KOPT-K1 (cell line): ENCODE results near the gene BIRC6.

Source experiments
- H3K27ac ChIP-seq: fragments of 200-600 bp; sonication (generic); 2 replicates; pipeline ENCODE4 v1.5.1; 2016; ENCODE audit warnings: antibody characterized with exemption, mild to moderate bottlenecking, low read depth, low read length; ENCODE audit not compliant: poor library complexity, severe bottlenecking
- H3K36me3 ChIP-seq: fragments of 200-600 bp; sonication (generic); 2 replicates; pipeline ENCODE4 v1.5.1; 2017; ENCODE audit warnings: antibody characterized with exemption, mild to moderate bottlenecking, low read length, moderate library complexity; ENCODE audit not compliant: insufficient read depth
- H3K9me3 ChIP-seq: fragments of 200-600 bp; sonication (generic); 2 replicates; pipeline ENCODE4 v1.5.1; 2017; ENCODE audit warnings: antibody characterized with exemption, low read length, mild to moderate bottlenecking; ENCODE audit not compliant: insufficient read depth, poor library complexity, severe bottlenecking

The BIRC6 gene

DNA sequence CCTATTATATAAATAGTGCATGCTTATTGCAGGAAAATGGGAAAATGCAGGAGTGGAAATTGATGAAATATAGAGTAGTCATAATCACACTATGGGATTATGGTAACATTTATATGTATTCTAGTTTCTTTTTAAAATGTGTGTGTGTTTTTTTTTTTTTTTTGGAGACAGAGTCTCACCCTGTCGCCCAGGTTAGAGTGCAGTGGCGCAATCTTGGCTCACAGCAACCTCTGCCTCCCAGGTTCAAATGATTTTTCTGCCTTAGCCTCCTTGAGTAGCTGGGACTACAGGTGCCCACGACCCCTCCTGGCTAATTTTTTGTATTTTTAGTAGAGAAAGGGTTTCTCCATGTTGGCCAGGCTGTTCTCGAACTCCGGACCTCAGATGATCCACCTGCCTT lies 47.0 kb downstream of the BIRC6 start:
- Histone ChIP-seq H3K36me3 (peaks cover 88% of the 10 kb centered on the region), H3K9me3 (no peaks in the 10 kb centered on the region), H3K27ac (no peak overlapping the region)

- no peak overlapping the region for H3K27ac ChIP-seq
- H3K9me3 ChIP-seq, result no peaks in the 10 kb centered on the region
- H3K36me3 ChIP-seq, result peaks cover 93% of the 10 kb centered on the region
These were observed 47.9 kb downstream of the BIRC6 start for GRCh38 chr2:32404691-32405090.

DNA sequence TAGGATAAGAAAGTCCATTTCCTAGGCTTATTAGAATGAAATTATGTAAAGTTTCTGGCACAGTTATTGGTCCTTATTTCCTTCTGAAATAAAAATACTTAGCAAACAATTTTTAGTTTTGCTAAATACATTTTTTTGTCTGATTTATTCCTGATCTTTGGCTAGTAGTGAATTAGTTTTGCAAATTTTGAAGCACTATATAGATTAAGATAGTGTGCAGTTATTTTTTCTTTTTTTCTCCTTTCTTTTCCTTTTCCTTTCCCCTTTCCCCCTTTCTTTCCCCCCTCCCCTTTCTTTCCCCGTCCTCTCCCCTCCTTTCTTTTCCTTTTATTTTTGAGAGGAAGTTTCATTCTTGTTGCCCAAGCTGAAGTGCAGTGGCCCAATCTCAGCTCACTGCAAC lies 59.7 kb downstream of the BIRC6 start:
- peaks cover 81% of the 10 kb centered on the region for H3K36me3 ChIP-seq
- H3K9me3 ChIP-seq, result no peaks in the 10 kb centered on the region
- no peak overlapping the region for H3K27ac ChIP-seq

GRCh38 chr2:32417659-32418058 lies 60.8 kb downstream of the BIRC6 start:
- no peak overlapping the region for H3K27ac ChIP-seq
- no peaks in the 10 kb centered on the region for H3K9me3 ChIP-seq
- peaks cover 84% of the 10 kb centered on the region for H3K36me3 ChIP-seq

- Histone ChIP-seq H3K36me3 (peaks cover 86% of the 10 kb centered on the region), H3K27ac (no peak overlapping the region), H3K9me3 (no peaks in the 10 kb centered on the region)
These were observed 62.0 kb downstream of the BIRC6 start for GRCh38 chr2:32418778-32419177.

- Histone ChIP-seq H3K36me3 (peaks cover 68% of the 10 kb centered on the region), H3K27ac (no peak overlapping the region), H3K9me3 (no peaks in the 10 kb centered on the region)
These were observed 65.3 kb downstream of the BIRC6 start for GRCh38 chr2:32422133-32422532.

GRCh38 chr2:32423536-32423935 lies 66.7 kb downstream of the BIRC6 start:
- Histone ChIP-seq H3K27ac (no peak overlapping the region), H3K36me3 (peaks cover 59% of the 10 kb centered on the region), H3K9me3 (no peaks in the 10 kb centered on the region)

- Histone ChIP-seq H3K27ac (no peak overlapping the region), H3K9me3 (no peaks in the 10 kb centered on the region), H3K36me3 (peaks cover 59% of the 10 kb centered on the region)
These were observed 67.9 kb downstream of the BIRC6 start for GRCh38 chr2:32424739-32425138.

DNA sequence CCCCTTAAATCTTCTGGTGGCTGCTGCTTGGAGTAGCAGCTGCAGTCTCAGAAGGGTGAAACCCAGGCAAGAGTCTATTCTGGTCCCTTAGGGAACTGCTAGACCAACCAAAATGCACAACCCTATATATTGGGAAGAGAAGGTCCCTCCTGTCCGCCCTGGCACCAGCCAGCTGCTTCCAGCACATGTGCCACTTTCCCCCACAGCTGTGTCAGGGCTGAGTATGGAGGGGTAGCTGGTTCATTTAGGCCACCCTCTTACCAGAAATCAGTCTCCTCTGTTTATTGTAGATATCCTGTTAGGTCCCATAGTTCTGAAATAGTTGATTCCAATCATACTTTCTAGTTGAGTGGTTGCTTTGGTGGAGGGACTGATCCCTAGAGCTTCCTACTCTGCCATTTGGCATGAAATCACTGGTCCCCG lies 68.9 kb downstream of the BIRC6 start:
- peaks cover 60% of the 10 kb centered on the region for H3K36me3 ChIP-seq
- no peaks in the 10 kb centered on the region for H3K9me3 ChIP-seq
- H3K27ac ChIP-seq, result no peak overlapping the region

GRCh38 chr2:32427672-32428610 lies 71.1 kb downstream of the BIRC6 start:
- Histone ChIP-seq H3K27ac (no peak overlapping the region), H3K36me3 (peaks cover 66% of the 10 kb centered on the region)

GRCh38 chr2:32430804-32431203 lies 74.0 kb downstream of the BIRC6 start:
- no peaks in the 10 kb centered on the region for H3K9me3 ChIP-seq
- H3K36me3 ChIP-seq, result peaks cover 72% of the 10 kb centered on the region

More at GRCh38 chr2:32427672-32428610, 71.1 kb downstream of the BIRC6 start:
- H3K9me3 ChIP-seq, result no peaks in the 10 kb centered on the region

GRCh38 chr2:32436150-32436549 lies 79.3 kb downstream of the BIRC6 start:
- H3K36me3 ChIP-seq, result peaks cover 99% of the 10 kb centered on the region
- H3K9me3 ChIP-seq, result no peaks in the 10 kb centered on the region
- H3K27ac ChIP-seq, result no peak overlapping the region

More at GRCh38 chr2:32430804-32431203, 74.0 kb downstream of the BIRC6 start:
- H3K27ac ChIP-seq, result no peak overlapping the region

GRCh38 chr2:32442020-32442467 lies 85.2 kb downstream of the BIRC6 start:
- Histone ChIP-seq H3K27ac (no peak overlapping the region), H3K36me3 (peaks cover 94% of the 10 kb centered on the region), H3K9me3 (no peaks in the 10 kb centered on the region)

- Histone ChIP-seq H3K27ac (no peak overlapping the region), H3K36me3 (peaks cover 73% of the 10 kb centered on the region), H3K9me3 (no peaks in the 10 kb centered on the region)
These were observed 89.5 kb downstream of the BIRC6 start for GRCh38 chr2:32446369-32446768.

- Histone ChIP-seq H3K27ac (no peak overlapping the region), H3K36me3 (peaks cover 57% of the 10 kb centered on the region), H3K9me3 (no peaks in the 10 kb centered on the region)
These were observed 94.0 kb downstream of the BIRC6 start for GRCh38 chr2:32450851-32451250.
